Activated T-cell treated with anti-CD3 and anti-CD28 coated beads, Interleukin-2, amount 50 U/mL, for 72 hours (primary cell): ENCODE data around the gene TRPT1. TPM values are rescaled to one million over a fixed set of nuclear protein-coding genes. Genes with fewer than 3 reads are reported as not detected.

ENCODE experiments used
- total RNA-seq, 2 donors: library from RNA; stranded (reverse); gene quantifications; one replicate each; pipeline ENCODE4 v1.2.3, GENCODE V29; 2022

Gene TRPT1
- total RNA-seq, 2 donors from 2014 or later = 19.7 to 25.5 TPM

Other genes with a start within 250 kb of the TRPT1 start
- 10 to 100 TPM; 62.8 to 72.8 TPM for gene OTUB1, start 239.7 kb downstream of the TRPT1 start, total RNA-seq
- gene FLRT1, start 190.3 kb downstream of the TRPT1 start, total RNA-seq = 1 to 10 TPM in 1 of 2 donors, under 1 TPM in 1; 0.19 to 1.4 TPM
- gene MACROD1, start 60.1 kb downstream of the TRPT1 start, total RNA-seq = 10 to 100 TPM; 17.4 to 18.4 TPM
- gene STIP1, start 40.0 kb downstream of the TRPT1 start, total RNA-seq = 100 to 1,000 TPM; 246 to 256 TPM
- gene FERMT3, start 19.5 kb downstream of the TRPT1 start, total RNA-seq = 100 to 1,000 TPM; 158 to 164 TPM
- gene NUDT22, start 88 bp upstream of the TRPT1 start, total RNA-seq = 10 to 100 TPM; 78.6 to 92.9 TPM
- gene DNAJC4, start 4.4 kb upstream of the TRPT1 start, total RNA-seq = 10 to 100 TPM; 42.2 to 54.1 TPM
- 10 to 100 TPM; 65.4 to 67.3 TPM for gene VEGFB, start 8.4 kb upstream of the TRPT1 start, total RNA-seq
- gene FKBP2, start 14.9 kb upstream of the TRPT1 start, total RNA-seq = 10 to 100 TPM; 34.2 to 41.5 TPM
- 100 to 1,000 TPM; 121 to 149 TPM for gene PPP1R14B, start 20.8 kb upstream of the TRPT1 start, total RNA-seq
- 10 to 100 TPM in 1 of 2 donors, 1 to 10 TPM in 1; 9.1 to 10.5 TPM for gene PLCB3, start 25.3 kb upstream of the TRPT1 start, total RNA-seq
- gene BAD, start 58.5 kb upstream of the TRPT1 start, total RNA-seq = 10 to 100 TPM; 35.2 to 35.7 TPM
- gene GPR137, start 59.7 kb upstream of the TRPT1 start, total RNA-seq = 10 to 100 TPM; 57.1 to 67.4 TPM
- gene KCNK4, start 65.1 kb upstream of the TRPT1 start, total RNA-seq = under 1 TPM in 1 of 2 donors, not detected in 1; 0.35 TPM
- gene CATSPERZ, start 74.2 kb upstream of the TRPT1 start, total RNA-seq = 1 to 10 TPM in 1 of 2 donors, under 1 TPM in 1; 0.53 to 1.1 TPM
- 10 to 100 TPM; 40.5 to 42.4 TPM for gene ESRRA, start 79.3 kb upstream of the TRPT1 start, total RNA-seq
- gene TRMT112, start 91.4 kb upstream of the TRPT1 start, total RNA-seq = 100 to 1,000 TPM; 145 to 154 TPM
- 100 to 1,000 TPM; 134 to 138 TPM for gene PRDX5, start 91.9 kb upstream of the TRPT1 start, total RNA-seq
- gene CCDC88B, start 114.0 kb upstream of the TRPT1 start, total RNA-seq = 100 to 1,000 TPM; 119 to 126 TPM
- gene RPS6KA4, start 133.0 kb upstream of the TRPT1 start, total RNA-seq = 10 to 100 TPM; 16.6 to 18.4 TPM